ENCODE measurements around the gene PRAC1.
"Not testable (repeated sequence)": the region's sequence is repeated elsewhere in the genome, so short reads cannot be mapped to it uniquely, and the experiment has no call there.

The PRAC1 gene

DNA sequence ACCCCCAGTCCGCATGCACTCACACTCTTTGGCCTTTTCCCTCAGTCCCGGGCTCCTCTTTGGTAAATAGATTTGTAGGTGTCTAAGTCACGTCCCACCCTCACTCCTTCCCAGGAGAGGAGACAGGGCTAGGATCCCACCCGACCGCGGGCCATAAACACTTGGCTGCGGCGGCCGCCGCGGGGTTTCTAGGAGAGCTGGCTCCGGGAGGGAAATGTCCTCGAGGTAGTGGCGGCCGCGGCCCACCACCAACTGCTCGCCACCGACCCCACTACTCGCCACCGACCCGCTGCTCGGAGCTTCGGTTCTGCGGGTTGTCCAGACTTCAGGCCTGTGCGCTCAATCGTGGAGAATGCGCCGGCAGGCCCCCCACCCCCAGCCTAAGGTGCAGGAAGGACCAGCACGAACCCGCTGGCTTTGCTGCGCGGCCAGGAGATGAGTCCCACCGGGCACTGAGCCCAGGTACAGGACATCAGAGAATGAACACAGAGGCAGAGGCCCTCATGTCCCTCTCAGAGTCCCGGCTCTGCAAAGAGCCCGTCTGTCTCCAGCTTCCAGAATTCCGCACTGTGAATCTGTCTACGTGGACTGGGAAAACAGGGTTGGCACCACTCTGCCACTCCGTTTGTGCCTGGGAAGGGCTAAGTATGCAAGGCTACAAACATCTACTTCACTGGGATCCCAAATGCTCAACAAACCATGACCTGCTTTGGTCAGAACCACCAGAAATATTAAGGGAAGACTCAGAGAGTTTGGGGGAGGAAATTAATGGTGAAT is 3.2 kb upstream of the PRAC1 start:
- no peak for DNase-seq

DNA sequence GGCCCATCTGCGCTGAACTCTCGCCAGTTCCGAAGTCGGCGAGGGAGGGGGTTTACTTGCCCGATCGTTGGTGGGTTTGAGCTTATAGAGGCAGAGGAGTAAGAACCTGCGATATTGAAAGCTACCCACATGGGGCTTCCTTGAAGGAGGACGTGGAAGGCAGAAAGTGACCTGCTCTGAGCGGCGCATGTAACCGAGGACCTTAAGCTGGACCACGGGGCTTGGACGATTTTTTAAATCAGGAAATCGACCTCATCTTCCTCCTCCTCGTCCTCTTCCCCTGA is 2.6 kb upstream of the PRAC1 start:
- no peak for DNase-seq

DNA sequence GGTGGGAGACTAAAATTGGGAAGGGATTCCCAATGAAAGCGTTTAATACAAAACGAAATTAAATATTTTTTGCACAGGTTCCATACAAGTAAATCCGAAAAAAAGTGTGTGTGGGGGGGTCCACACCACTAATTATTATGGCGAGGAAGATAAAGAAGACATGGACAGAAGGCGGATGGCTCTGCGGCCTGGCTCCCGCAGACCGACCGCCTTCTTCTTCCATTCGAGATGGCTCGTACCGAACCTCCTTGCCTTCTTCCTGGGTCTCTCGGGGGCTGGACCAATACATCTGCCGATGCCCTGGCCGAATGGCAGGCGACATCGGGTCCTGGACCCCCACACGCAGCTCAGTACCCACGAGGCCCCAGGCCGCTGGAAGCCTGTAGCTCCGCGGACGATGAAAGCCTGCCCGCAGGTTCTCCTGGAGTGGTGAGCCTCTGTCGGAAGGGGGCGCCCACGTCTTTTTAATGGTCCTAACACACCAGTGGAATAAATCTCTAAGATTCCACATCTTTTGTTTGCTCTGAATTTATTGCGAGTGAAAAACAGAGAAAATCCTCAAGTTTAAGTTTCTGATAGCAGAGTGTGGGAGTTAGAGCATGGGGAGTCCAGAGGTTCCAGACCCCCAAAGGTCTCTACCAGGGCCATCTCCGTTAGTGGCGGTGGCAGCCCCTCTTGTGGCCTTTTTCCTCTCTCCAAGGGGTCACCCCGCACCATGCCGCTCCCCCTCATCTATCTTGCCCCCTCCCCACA is 2.1 kb upstream of the PRAC1 start:
- DNase-seq, result peak; percentile 74

DNA sequence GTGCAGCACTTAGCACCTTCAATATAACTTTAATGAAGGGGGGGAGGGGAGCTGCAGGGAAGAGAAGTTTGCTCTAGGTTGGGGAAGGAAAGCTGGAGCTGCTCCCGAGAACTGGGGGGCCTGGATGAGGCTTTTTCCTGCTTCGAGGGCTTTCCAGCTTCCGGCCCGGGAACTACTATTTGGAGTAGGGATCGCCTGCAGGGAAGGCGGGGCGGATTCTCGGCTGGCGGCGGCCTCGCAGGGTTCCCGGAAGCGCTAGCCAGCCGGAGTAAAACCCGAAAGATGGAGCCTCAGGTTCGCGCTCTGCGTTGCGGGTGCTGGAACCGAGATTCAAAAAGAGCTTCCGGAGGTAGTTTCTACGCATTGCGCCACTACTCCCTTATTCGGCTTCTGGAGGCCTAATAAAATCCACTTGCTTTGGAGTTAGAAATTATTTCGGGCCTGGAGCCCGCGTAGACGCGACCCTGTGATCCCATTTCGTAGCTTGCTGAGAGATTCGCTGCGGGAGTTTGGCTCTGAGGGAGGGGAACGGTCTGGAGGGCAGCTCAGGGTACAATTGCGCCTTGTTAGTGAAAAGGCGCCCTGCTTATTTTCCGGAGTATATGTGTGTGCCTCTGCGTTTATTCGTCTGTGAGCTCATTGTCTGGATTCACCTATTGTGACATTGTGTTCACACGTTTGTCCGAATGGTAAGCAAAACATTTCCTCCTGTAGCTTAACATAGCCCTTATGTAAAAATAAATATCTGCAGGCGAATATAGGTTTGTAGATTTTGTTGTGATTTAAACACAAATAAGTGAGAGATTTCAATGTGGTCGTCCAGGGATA is 1.3 kb upstream of the PRAC1 start:
- no peak for DNase-seq

DNA sequence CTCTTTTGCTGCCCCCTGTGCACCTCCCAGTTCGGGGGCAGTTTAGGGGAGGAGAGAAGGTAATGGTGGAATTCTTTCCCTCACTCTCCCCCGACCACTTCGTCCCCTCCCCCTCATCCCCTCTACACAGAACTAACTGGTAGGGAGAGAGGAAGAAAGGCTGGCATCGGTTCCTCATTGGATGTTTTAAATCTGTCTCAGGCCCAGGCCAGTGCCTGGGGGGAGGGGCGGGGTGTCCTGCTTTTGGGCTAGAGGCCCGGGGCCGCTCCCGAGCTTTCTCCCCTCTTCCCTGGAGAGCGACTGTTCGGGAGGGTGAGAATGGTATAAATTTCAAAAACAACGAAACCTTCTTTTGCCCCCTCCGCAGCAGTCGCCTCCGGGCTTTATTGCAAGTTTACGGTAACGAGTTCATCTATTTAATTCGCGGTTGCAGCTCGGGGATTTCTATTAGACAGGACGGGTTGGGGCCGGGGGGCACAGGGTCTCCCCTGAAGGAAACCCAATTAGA is 651 bp upstream of the PRAC1 start, which contains the start of gene PRAC2:
TSS of gene PRAC2 (plus strand) at position 271 of the 508 bp plus-strand sequence. CDS start 1,226 bp downstream, outside the sequence.
- no peak for DNase-seq

DNA sequence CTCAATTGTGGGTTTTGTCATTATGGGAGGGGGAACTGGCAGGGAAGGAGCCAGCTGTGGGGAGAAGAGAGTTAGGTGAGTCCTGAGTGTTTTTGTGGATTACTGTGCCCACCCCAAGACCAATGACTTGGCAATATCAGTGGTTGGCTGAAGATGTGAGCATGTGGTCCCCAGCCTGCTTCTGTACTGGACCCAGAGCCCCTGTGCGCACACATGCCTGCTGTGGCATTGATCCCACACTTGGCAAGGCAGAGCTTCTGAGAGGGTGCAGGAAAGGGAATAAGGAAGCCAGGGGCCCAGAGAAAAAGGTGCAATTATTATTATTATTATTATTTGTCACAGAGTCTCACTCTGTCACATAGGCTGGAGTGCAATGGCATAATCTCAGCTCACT is 1.3 kb downstream of the PRAC1 start:
- DNase-seq, result no peak

DNA sequence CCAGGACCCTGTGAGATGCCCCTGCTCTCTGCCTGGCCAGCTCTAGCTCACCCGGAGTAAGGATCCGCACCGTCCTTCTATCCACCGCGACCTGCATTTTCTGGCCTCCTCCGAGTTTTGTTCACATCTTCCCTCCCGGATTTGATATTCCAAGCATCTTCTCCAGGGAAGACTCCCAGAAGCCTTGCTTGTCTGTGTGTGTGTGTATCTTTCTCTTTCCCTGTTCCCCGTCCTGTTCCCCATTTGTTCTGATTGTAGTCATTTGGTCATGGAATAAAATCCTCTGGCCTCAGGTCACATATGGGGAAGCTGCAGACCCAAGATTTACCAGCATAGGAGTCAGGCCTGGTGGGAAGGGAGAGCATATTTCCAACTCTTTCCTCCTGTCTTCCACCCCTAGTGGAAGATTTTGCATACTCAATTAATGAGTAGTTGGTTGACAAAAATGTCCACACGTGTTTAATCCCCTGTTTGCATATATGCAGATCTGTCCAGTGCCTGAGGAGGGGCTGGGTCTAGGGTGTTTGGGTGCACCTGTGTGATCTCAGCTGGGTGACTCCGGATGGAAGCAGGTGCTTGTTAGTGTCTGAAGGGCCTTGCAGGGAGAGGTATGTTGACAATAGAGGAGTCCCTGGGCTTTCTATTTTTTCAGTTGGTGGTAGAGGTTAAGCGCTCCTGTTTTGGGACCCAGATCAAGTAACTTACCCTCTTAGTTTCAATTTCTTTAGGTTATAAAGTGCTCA is 1.9 kb downstream of the PRAC1 start:
- no peak for DNase-seq

DNA sequence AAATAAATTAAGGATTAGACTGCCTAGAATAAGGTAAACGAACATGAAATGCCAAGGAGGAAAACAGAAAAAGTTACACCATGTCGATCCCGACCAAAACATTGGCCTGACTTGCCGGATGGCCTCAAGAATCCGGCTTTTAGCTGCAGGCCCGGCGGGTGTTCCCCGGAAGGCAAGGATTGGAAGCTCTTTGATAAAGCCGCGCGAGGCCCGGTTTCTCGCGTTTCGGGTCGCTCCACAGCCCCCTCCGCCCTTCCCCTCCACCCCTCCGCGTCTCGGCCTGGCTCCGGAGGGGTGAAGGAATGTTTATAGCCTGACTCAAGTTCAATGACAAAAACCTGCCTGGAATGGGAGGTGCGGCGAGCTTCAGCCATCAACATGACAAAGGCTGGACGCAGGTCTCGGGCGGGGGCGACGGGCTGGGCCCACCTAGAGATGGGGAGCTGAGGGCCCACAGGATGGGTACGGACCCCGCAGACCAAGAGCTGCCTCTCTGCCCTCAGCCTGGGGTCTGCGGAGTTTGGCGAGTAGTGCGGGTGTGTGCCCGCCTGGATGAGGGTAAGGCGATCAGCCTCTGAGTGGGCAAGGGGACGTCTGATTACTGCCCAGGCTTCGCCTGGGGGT is 2.6 kb downstream of the PRAC1 start:
- DNase-seq, result no peak

DNA sequence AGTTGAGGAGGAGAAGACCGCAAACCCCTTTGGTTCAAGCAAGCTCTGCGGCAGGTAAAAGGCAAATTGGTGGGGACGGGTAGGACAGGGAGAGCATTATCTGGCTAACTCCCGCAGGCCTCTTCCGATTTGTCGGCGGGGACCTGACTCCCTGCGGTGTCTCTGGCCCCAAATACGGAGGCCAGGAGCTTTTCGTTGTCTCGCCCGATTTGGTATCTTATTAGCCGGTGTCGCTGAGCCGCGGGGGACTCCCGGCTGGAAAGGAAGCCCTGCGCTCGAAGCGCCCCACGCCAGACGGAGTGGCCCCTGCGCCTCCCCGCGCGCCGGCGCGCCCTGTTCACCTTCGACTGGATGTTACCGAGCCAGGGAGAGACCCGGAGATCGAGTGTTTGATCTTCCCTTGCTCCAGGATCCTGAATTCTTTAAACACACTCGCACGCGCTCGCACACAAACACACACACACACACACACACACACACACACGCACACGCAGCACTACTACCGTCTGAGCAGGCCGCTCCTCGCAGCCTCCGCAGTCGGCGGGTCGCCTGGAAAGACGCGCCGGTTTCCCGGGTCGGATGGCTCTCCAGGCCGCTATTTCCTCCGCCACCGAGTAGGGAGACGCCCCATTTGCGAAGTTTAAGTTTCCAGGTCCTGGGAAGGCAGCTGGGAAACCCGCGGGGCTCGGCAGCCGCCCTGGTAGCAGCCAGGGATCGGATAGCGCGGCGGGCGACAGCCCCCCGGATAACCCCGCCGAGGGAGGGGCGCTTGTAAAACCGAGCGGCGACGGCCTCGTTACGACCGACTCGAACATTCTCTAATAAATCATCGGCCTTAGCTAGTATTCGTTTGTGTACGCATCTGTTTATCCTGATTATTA is 3.3 kb downstream of the PRAC1 start:
- DNase-seq, result no peak

DNA sequence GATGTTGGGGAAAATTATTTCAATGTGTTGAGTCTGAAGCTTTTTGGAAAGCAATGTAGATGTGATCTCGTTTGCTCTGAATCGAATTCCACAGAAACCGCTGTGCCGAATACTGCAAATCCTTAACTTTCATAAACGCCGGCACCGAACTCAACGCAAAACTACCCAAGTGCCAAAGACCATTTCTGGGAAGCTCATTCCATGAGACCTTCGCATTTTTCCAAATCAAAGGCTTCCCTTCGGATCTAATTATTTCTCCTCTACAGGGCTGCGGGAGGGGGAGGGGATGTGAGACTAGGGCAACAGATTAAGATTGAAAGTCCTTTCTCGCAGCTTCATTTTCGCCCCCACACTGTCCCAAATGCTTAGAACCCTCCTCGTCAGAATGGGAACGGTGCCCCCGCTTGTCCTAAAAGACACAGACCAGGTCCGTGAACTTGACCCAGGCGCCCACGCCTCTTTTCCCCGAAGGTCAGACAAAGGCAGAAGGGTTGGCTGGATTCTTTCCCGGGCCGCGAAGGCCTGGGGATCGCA is 4.0 kb downstream of the PRAC1 start:
- DNase-seq, result peak; percentile 6

DNA sequence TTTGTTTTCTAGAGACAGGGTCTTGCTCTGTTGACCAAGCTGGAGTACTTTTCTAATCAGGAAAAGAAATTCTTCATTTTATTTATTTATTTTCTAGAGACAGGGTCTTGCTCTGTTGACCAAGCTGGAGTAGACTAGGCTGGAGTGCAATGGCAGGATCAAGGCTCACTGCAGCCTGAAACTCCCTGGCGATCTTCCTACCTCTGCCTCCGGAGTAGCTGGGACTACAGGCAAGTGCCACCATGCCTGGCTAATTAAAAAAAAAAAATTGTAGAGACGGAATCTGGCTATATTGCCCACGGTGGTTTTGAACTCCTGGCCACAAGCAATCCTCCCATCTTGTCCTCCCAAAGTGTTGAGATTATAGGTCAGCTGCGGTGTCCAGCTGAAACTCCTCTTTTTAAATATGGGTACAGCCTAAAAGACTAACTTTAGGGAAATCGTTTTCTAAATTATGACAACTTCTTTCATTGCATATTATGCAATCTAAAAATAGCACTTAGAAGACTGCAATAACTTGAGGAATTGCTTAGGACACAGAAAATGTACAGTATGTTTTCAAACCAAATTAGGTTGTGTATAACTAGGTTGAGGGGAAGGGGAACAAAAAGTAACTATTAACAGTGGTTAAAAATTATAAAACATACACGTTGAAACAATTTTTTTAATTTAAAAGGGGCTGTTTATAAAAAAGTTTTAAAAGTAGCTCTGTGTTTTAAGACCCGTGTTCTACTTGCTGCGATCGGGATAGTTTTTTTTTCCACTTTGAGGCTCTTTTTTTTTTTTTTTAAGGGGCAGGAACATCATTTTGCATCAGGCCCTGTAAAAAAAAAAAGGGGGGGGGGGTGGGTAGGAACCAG is 4.7 kb downstream of the PRAC1 start:
- DNase-seq, result no peak

DNA sequence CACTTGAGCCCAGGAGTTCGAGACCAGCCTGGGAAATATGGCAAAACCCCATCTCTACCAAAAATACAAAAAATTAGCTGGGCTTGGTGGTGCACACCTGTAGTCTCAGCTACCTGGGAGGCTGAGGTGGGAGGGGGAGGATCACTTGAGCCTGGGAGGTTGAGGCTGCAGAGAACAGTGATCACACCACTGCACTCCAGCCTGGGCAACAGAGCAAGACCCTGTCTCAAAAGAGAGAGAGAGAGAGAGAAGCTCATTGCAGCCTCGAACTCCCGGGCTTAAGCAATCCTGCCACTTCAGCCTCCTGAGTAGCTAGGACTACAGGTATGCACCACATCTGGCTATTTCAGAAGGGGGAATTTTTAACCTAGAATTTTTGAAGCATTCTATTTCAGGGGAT is 5.8 kb downstream of the PRAC1 start:
- DNase-seq, result not testable (repeated sequence)

DNA sequence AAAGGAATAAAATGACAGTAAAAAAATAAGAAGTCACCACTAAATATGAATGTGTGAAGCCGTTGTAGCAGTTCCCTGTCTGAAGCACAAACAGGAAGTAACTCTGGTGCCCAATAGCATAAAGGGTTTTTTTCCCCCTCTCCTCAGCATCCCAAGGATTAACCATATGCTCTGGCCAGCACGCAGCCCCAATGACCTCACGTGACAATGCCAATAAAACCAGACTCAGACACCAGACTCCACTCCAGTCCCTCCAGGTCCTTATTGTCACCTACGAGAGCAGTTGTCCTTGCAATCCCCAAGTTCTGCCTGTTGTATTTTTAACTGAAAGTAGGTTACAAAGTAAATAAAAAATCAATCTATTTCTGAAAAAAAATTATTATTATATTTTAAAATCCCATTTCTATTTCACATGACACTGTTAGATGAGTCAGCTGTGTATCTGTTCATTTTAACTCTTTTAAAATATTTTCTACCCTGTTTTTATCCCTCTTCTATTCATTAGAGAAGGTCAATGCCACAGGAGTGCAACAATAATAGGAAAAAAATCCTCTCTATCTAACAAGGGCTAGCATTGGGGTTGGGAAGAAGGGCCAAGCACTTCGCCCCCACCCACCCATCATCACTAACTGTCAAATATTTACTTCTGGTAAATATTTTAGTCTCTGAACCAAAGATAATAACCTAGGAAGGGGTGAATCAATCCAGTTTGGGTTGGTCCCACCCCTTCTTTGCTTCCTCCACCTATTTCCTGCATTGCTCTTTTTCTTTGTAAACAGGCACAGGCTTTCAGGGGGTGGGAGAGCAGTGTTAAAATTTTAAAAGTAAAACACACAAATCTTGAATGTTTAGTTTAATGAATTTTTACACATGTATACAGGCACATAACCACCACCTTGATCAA is 6.6 kb downstream of the PRAC1 start:
- DNase-seq, result no peak

DNA sequence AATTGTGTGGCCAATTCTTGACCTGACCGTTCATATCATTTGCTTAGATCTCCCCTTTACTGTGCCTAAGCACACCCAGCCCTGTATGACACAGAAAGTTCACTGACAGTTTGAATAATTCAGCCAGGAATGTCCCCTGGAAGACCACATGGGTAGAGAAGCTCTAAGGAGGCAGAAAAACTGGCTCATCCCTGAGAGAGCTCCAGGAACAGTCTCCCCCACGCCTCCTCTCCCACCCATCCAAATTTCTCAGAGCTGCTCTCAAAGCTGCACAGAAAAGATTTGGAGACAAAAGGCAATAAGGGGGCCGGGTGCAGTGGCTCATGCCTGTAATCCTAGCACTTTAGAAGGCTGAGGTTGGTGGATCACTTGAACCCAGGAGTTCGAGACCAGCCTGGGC is 11.2 kb downstream of the PRAC1 start:
- no peak for DNase-seq

DNA sequence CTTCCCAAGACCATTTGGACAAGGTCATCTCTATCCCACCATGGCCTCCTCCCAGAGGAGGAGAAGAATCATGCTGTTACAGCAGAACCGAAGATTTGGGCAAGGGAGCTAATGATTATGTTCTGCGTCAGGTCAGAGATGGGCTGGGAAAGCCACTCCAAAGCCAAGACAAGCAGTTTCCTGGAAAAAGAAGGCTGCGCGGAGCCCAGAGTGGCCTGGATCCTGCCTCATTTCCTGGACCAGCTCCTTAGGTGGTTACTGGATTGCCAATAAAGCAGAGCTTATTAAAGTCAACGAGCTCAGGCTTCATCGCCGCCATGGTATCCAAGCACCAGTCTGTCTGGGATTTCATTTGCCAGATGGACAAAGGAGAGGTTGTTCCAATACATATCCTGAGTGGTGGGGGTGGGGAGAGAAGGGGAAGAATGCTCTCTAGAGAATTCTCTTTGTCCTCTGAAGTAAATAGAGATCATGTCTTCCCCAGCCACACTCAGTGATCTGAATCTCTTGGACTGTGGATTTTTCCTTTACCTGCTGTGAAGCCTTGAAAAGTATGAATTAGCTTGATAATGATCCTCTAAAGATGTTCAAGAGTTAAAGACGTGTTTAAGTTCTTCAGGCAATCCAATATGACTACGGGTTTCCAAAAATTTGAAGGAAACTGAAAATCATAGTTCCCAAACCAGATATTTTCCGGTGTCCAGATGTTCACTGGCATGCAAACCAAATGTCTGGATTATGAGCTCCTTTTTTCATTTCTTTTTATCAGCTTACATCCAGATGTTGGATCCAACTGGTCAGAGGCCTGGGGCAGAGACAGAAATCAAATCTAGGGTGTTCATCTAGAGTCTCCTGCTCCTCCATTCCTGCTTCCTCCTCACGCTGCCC is 17.7 kb downstream of the PRAC1 start:
- DNase-seq, result no peak

DNA sequence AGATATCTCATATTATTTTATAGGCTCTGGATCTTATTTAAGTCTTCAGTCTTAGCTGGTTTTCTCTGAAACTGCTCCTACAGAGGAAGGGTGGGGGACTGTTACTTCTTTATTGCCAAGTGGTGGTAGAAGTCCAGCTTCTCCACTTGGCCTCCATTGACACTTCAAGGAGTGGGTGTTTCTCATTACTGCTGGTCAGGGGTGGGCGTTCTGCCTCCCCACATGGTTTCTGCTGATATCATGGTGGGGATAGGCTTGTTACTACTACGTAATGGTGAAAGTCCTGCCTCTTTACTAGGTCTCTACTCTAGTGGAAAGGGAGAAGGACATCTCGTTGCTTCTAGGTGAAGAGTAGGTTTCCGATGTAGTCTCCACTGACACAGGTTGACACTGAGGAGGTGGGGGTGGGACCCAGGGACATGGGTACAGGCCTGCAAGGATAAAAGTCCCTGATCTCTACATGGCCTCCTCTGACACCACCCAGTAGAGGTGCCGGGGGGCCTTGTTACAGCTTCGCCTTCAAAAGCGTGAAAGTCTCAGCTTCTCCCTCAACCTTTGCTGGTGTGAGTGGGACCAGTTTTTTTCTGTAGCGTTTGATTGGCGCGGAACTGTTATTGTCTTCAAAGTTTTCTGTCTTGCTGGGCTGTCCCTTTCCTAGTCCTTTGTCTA is 20.3 kb downstream of the PRAC1 start:
- no peak for DNase-seq

DNA sequence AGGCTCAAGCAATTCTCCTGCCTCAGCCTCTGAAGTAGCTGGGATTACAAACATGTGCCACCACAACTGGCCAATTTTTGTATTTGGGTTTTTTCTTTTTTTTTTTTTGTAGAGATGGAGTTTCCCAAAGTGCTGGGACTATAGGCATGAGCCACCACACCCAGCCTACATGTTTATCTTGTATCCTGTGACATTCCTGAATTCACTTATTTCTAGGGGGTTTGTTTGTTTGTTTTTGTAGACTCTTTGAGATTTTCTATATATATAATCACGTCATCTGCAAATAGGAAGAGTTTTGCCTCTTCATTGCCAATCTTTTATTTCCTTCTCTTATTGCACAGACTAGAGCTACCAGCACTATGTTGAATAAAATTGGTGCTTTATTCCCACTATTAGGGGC is 29.1 kb downstream of the PRAC1 start:
- no peak for DNase-seq

All from hematopoietic multipotent progenitor cell treated with erythropoietin and hydrocortisone succinate and interleukin-3 and kit ligand, for 8 days (in vitro differentiated cells).